ENCODE results near the gene ERICH4.

ERICH4 gene

GRCh38 chr19:41411968-41412265, 31.0 kb upstream of the ERICH4 start:
- no peaks in the 10 kb centered on the region for H3K9me3 ChIP-seq
- DNase-seq = peak; percentile 41
- H3K4me1 ChIP-seq = peaks cover 12% of the 10 kb centered on the region
- TF ChIP-seq CTCF (IDR thresholded peaks at IDR 0.05; ENCODE audit: low read depth, low read length) = no peak
- H3K36me3 ChIP-seq = peaks cover 36% of the 10 kb centered on the region
- H3K4me3 ChIP-seq (ENCODE audit: low read depth, low read length) = no peak overlapping the region
- H3K27me3 ChIP-seq = no peaks in the 10 kb centered on the region

GRCh38 chr19:41412953-41413352, 30.0 kb upstream of the ERICH4 start:
- no peak for TF ChIP-seq CTCF (IDR thresholded peaks at IDR 0.05; ENCODE audit: low read depth, low read length)
- Histone ChIP-seq H3K27me3 (no peaks in the 10 kb centered on the region), H3K9me3 (no peaks in the 10 kb centered on the region), H3K4me3 (ENCODE audit: low read depth, low read length) (no peak overlapping the region), H3K4me1 (peaks cover 12% of the 10 kb centered on the region), H3K36me3 (peaks cover 39% of the 10 kb centered on the region)
- DNase-seq = no peak

- H3K36me3 ChIP-seq = peaks cover 41% of the 10 kb centered on the region
- peaks cover 12% of the 10 kb centered on the region for H3K4me1 ChIP-seq
- no peak overlapping the region for H3K4me3 ChIP-seq (ENCODE audit: low read depth, low read length)
- DNase-seq = no peak
- no peaks in the 10 kb centered on the region for H3K27me3 ChIP-seq
- TF ChIP-seq CTCF (IDR thresholded peaks at IDR 0.05; ENCODE audit: low read depth, low read length) = no peak
- no peaks in the 10 kb centered on the region for H3K9me3 ChIP-seq
Observed at GRCh38 chr19:41413947-41414346, 29.0 kb upstream of the ERICH4 start.

GRCh38 chr19:41414461-41414860, 28.5 kb upstream of the ERICH4 start:
- Histone ChIP-seq H3K4me1 (peaks cover 12% of the 10 kb centered on the region), H3K9me3 (no peaks in the 10 kb centered on the region), H3K36me3 (peaks cover 46% of the 10 kb centered on the region), H3K27me3 (no peaks in the 10 kb centered on the region), H3K4me3 (ENCODE audit: low read depth, low read length) (no peak overlapping the region)
- no peak for DNase-seq
- no peak for TF ChIP-seq CTCF (IDR thresholded peaks at IDR 0.05; ENCODE audit: low read depth, low read length)

GRCh38 chr19:41415154-41415571, 27.8 kb upstream of the ERICH4 start:
- peaks cover 51% of the 10 kb centered on the region for H3K36me3 ChIP-seq
- no peak for TF ChIP-seq CTCF (IDR thresholded peaks at IDR 0.05; ENCODE audit: low read depth, low read length)
- peak; percentile 67 for DNase-seq
- no peaks in the 10 kb centered on the region for H3K27me3 ChIP-seq
- peaks cover 12% of the 10 kb centered on the region for H3K4me1 ChIP-seq
- no peak overlapping the region for H3K4me3 ChIP-seq (ENCODE audit: low read depth, low read length)
- H3K9me3 ChIP-seq = no peaks in the 10 kb centered on the region

- no peak overlapping the region for H3K4me3 ChIP-seq (ENCODE audit: low read depth, low read length)
- peaks cover 49% of the 10 kb centered on the region for H3K36me3 ChIP-seq
- H3K4me1 ChIP-seq = peaks cover 11% of the 10 kb centered on the region
- no peaks in the 10 kb centered on the region for H3K27me3 ChIP-seq
- no peaks in the 10 kb centered on the region for H3K9me3 ChIP-seq
- no peak for TF ChIP-seq CTCF (IDR thresholded peaks at IDR 0.05; ENCODE audit: low read depth, low read length)
- no peak for DNase-seq
Observed at GRCh38 chr19:41416194-41416674, 26.7 kb upstream of the ERICH4 start.

Measured in BE2C (cell line).